Measurements from ENCODE around the gene DHFR. TPM values are rescaled to one million over a fixed set of nuclear protein-coding genes. Genes with fewer than 3 reads are reported as not detected.
A peak's percentile ranks its signal among the peaks of the same experiment; 100 is the strongest.

The DHFR gene
- total and polyA plus RNA-seq, 9 of the 15 experiments (the other 6 are each of a cell fraction or from before 2014, with no cell fraction given), result 45.6 to 176 (median 97.7) TPM

DNA sequence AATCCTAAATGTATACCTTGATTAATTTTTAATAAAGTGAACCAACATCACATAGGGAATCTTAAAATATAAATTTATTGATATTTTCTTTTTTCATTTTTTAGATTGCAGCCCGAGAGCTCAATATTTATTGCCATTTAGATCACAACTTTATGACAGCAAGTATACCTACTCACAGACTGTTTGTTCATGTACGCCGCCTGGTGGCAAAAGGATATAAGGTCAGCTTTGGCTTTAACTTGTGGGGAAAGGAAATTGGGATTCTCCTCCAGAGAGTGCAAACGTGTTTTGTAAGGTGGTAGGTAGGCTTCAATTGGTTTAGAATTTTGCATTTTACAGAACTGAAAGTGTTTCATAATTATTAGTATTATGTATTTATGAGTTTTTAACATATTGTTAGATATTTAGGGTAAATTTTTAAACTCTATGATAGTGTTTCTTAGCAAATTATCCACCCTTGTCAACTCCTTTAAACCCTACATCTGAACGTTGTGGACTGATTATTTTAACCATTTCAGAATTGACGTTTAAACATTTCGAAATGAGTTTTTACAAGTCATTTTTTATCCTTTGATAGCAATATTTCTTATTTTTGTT, 17.5 kb upstream of the DHFR start (continued):
- TF ChIP-seq, protein P1, sequence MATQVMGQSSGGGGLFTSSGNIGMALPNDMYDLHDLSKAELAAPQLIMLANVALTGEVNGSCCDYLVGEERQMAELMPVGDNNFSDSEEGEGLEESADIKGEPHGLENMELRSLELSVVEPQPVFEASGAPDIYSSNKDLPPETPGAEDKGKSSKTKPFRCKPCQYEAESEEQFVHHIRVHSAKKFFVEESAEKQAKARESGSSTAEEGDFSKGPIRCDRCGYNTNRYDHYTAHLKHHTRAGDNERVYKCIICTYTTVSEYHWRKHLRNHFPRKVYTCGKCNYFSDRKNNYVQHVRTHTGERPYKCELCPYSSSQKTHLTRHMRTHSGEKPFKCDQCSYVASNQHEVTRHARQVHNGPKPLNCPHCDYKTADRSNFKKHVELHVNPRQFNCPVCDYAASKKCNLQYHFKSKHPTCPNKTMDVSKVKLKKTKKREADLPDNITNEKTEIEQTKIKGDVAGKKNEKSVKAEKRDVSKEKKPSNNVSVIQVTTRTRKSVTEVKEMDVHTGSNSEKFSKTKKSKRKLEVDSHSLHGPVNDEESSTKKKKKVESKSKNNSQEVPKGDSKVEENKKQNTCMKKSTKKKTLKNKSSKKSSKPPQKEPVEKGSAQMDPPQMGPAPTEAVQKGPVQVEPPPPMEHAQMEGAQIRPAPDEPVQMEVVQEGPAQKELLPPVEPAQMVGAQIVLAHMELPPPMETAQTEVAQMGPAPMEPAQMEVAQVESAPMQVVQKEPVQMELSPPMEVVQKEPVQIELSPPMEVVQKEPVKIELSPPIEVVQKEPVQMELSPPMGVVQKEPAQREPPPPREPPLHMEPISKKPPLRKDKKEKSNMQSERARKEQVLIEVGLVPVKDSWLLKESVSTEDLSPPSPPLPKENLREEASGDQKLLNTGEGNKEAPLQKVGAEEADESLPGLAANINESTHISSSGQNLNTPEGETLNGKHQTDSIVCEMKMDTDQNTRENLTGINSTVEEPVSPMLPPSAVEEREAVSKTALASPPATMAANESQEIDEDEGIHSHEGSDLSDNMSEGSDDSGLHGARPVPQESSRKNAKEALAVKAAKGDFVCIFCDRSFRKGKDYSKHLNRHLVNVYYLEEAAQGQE (IDR thresholded peaks at IDR 0.05; ENCODE audit: borderline replicate concordance), result peak; percentile 60; the same call in 1 of the 2 replicates
- TF ChIP-seq, protein P1 (CRISPR knock-in tag; IDR thresholded peaks at IDR 0.05; ENCODE audit: low read depth), result no peak
